ENCODE results near the gene FMN1.

DNA sequence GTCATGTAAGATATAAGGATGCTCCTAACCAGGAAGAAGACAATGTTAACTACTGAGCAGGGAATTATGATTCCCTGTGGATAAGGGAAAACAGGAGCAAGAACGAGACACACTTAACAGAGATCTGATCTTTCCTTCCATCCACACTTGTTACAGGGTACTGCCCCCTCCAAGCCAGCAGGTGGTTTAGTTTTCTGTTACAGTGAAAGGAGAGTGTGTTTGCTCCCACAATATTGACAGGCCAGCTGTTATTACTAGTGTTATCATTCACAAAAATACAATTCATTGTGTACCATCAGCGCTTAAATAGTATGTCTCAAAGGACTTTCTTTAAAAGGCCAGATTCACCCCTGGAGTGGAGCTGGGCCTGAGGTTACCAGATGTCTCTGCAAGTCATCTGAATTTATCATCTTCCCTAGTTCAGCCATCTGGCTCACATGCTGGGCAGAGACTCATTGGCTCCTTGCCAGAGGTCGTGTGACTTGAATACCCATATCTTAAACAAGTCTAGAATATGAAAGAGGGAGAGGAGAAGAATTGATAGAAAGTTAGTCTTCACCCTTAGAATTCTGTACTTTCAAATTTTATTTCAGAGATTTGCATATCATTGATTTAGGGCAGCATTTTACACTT, 16.8 kb upstream of the FMN1 start:
- no peak for TF ChIP-seq ISX (CRISPR knock-in tag; conservative IDR thresholded peaks at IDR 0.05)
- no peak for TF ChIP-seq PTBP1 (IDR thresholded peaks at IDR 0.05; ENCODE audit: low read depth, low read length, poor library complexity, severe bottlenecking)
- no peak for TF ChIP-seq ZNF761 (CRISPR knock-in tag; conservative IDR thresholded peaks at IDR 0.05)
- TF ChIP-seq, protein P1, sequence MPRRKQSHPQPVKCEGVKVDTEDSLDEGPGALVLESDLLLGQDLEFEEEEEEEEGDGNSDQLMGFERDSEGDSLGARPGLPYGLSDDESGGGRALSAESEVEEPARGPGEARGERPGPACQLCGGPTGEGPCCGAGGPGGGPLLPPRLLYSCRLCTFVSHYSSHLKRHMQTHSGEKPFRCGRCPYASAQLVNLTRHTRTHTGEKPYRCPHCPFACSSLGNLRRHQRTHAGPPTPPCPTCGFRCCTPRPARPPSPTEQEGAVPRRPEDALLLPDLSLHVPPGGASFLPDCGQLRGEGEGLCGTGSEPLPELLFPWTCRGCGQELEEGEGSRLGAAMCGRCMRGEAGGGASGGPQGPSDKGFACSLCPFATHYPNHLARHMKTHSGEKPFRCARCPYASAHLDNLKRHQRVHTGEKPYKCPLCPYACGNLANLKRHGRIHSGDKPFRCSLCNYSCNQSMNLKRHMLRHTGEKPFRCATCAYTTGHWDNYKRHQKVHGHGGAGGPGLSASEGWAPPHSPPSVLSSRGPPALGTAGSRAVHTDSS (CRISPR knock-in tag; conservative IDR thresholded peaks at IDR 0.05) = no peak
- TF ChIP-seq TAF15 (IDR thresholded peaks at IDR 0.05; ENCODE audit: low read depth, low read length, poor library complexity, severe bottlenecking) = no peak
- no peak for TF ChIP-seq PHF5A (CRISPR knock-in tag; IDR thresholded peaks at IDR 0.05; ENCODE audit: low read depth, unreplicated experiment)
- TF ChIP-seq, protein P2, sequence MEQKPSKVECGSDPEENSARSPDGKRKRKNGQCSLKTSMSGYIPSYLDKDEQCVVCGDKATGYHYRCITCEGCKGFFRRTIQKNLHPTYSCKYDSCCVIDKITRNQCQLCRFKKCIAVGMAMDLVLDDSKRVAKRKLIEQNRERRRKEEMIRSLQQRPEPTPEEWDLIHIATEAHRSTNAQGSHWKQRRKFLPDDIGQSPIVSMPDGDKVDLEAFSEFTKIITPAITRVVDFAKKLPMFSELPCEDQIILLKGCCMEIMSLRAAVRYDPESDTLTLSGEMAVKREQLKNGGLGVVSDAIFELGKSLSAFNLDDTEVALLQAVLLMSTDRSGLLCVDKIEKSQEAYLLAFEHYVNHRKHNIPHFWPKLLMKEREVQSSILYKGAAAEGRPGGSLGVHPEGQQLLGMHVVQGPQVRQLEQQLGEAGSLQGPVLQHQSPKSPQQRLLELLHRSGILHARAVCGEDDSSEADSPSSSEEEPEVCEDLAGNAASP (CRISPR knock-in tag; IDR thresholded peaks at IDR 0.05; ENCODE audit: borderline replicate concordance) = no peak
- no peak for TF ChIP-seq ZNF772 (CRISPR knock-in tag; IDR thresholded peaks at IDR 0.05)
- TF ChIP-seq, protein P3, sequence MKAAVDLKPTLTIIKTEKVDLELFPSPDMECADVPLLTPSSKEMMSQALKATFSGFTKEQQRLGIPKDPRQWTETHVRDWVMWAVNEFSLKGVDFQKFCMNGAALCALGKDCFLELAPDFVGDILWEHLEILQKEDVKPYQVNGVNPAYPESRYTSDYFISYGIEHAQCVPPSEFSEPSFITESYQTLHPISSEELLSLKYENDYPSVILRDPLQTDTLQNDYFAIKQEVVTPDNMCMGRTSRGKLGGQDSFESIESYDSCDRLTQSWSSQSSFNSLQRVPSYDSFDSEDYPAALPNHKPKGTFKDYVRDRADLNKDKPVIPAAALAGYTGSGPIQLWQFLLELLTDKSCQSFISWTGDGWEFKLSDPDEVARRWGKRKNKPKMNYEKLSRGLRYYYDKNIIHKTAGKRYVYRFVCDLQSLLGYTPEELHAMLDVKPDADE (CRISPR knock-in tag; IDR thresholded peaks at IDR 0.05) = no peak
- TF ChIP-seq ZNF780A (CRISPR knock-in tag; IDR thresholded peaks at IDR 0.05) = no peak
- no peak for TF ChIP-seq YY1 (IDR thresholded peaks at IDR 0.05; ENCODE audit: insufficient read depth, insufficient replicate concordance, low read depth, low read length)
- TF ChIP-seq ZBTB42 (CRISPR knock-in tag; IDR thresholded peaks at IDR 0.05) = no peak

Measured in HepG2 (cell line).